Activated CD4-positive, alpha-beta T cell treated with anti-CD3 and anti-CD28 coated beads for 1 hour (primary cell): ENCODE data around the gene LRP11.
"Not testable (repeated sequence)": the region's sequence is repeated elsewhere in the genome, so short reads cannot be mapped to it uniquely, and the experiment has no call there.

Experiments used
- DNase-seq: peaks from one replicate; pipeline ENCODE4 v3.0.0-alpha.2; 2020

Gene LRP11

GRCh38 chr6:149863698-149864577 is at the start of gene LRP11:
Gene LRP11 (minus strand): TSS chr6:149864359. CDS start chr6:149864020, 339 bp downstream.
- peak; percentile 75 for DNase-seq

- no peak for DNase-seq
Observed at GRCh38 chr6:149913540-149914240, 49.5 kb upstream of the LRP11 start.

- DNase-seq, result no peak
Observed at GRCh38 chr6:149913085-149913484, 48.9 kb upstream of the LRP11 start.

- DNase-seq, result not testable (repeated sequence)
Observed at GRCh38 chr6:149912680-149913079, 48.5 kb upstream of the LRP11 start.

DNA sequence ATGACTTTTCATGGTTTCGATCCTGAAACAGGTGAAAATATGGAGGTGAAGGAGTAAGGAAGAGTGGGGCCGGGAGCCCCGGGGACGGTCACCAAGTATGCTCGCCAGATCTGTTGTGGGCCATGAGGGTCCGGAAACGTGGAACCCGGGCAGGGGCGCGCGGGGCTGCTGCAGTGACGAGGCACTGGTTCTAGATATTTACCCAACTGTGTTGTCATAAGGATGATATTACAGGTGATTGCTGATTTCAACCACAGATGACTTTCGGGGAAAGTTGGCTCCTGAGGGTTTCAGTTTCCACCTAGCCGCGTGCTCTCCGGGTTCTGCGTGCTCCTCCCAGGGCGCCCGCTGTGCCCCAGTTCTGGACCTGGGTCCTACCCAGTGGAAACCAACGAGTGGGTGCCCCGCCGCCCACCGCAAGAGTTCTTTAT is 46.6 kb upstream of the LRP11 start:
- no peak for DNase-seq

- DNase-seq, result no peak
Observed at GRCh38 chr6:149909701-149910470, 45.7 kb upstream of the LRP11 start.

DNA sequence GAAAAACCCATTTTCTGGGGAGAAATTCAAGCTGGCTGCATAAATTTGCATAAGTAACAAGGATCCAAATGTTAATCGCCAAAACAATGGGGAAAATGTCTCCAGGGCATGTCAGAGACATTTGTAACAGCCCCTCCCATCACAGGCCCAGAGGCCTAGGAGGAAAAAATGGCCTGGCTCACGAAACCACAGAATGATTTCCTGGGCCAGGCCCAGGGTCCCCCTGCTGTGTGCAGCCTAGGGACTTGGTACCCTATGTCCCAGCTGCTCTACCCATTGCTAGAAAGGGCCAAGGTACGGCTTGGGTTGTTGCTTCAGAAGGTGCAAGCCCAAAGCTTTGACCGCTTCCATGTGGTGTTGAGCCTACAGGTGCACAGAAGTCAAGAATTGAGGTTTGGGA is 44.3 kb upstream of the LRP11 start:
- not testable (repeated sequence) for DNase-seq

DNA sequence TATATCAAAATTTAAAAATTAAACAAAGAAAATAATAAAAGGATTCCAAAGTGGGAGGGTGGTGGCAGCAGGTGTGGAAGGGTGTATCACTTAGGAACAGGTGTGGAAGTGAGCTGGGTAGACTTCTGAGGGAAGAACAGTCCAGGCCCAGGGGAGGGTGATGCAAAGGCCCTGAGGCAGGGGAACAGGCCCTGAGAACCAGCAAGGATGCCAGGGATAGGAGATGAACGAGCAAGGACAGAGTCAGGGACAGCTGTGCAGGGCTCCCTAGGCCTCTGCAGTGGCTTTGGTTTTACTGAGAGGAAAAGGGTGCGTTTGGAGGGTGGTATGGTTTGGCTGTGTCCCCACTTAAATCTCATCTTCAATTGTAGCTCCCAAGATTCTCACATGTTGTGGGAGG is 43.2 kb upstream of the LRP11 start:
- DNase-seq, result no peak

DNA sequence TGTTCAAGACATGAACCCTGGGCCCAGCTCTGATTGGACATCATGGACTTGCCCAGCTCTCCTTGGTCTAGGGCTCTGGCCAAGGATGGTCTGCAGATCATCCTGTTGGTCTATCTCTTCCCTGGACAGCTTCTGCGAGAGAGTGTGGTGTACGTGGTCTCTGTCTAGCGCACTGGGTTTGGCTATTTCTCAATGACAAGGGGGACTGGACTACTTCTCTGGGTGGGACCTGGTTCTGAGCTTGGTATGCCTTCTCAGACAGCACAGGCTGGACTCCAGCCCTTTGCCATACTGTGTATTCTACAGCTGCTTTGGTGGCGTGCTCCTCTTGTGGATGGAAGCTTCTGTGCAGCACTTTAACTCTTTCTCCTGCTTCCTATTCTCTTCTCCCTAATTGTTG is 42.2 kb upstream of the LRP11 start:
- no peak for DNase-seq

DNA sequence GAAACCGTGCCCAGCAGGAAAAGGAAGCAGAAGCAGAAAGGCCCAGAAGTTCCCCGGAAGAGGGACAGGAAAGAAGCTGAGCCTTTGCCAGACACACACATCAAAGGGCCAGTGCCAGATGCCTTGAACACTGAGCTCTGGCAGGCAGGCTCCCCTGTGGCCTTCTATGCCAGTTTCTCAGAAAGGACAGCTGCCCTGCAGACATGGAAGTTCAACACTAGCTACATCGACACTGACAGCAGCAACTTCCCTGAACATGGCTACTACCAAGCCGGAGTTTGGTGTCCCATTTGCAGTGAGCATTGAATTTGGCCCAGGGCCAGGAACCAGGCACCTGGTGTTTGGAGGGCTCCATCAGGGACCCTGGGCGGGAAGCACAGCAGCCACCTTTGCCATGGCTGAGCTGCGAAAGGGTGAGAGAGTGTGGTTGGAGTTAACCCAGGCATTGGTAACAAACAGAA is 41.8 kb upstream of the LRP11 start:
- DNase-seq, result no peak

DNA sequence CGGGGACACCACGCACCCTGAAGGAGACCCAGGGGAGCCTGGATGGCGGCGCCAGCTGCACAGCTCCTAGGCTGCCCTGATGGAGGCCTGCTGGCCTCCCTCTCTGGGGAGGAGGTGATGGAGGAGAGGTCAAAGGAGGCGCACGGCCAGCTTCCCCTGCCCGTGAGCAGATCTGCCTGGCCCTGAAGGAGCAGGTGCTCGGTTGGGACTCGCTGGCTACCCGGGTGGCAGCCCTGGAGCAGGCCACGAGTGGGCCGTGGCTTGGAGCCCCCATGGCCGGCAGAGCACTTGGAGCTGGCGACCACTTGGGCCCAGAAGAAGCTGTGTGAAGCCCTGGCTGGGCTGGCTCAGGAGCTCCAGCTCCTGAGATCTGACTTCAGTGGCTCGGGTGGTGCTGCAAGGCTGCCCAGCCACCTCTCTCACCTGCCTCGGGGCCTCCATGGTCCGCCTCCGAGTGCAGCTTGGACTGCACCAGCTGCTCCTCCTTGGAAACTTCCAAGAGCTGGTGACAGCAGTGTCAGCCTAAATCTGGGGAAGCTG is 41.3 kb upstream of the LRP11 start:
- no peak for DNase-seq

DNA sequence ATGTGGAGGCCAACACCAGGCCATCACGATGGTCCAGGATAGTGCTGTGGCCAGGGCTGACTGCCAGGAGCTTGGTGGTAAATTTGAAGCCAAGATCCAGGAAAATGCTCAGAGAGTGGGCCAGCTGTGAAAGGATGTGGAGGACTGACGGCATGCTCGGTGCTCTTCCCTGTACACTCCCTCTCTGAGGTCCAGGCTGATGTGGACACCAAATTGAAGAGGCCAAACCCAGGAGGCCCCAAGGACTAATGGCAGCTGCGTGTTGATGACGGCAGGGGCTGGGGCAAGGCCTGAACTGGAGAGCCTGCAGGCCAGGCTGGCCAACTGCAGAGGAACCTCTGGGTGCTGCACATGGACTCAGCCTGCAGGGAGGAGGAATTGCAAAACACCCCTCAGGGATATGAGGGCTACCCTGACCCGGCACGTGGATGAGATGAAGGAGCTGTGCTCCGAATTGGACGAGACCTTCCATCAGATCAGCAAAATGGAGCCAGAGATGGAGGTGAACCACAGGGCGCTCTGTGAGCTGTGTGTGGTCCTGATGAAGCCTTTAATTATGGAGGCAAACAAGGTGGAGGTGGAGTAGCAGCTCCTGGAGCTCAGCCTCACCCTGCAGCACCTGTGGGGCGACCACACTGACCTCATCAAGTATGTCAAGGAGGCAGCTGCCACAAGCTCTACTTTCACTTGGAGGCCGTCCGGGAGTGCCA is 40.7 kb upstream of the LRP11 start:
- no peak for DNase-seq

GRCh38 chr6:149903938-149904611 is 39.9 kb upstream of the LRP11 start:
- DNase-seq, result no peak

DNA sequence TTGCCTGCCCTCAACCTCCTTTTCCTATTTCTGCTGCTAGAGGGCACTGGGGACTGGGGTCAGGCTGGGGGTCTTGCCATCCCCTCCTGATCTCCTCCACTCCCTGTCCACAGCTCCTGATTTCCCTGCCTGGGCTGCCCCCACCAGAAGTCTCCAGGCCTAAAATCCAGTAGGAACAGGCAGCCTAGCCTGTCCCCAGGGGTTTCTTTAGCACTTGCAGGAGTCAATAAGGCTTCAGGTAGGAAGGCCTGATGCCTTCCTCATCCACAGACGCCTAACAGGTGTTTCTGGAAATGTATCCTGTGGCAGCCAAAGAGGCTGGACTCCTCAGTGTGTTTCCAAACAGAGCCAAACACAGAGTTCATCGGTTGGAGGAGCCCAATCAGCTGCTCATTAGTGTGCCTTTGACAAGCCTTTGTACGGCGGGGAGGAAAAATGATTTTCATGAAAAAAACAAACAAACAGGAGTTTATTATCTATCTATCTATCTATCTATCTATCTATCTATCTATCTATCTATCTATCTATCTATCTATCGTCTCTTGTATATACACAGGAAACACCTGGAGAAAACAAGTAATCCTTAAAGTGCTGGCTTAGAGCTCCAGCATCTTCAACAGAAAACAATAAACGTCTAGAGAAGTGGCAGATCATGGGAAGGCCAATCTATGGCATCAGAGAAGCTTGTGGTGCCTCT is 37.4 kb upstream of the LRP11 start:
- DNase-seq, result no peak

DNA sequence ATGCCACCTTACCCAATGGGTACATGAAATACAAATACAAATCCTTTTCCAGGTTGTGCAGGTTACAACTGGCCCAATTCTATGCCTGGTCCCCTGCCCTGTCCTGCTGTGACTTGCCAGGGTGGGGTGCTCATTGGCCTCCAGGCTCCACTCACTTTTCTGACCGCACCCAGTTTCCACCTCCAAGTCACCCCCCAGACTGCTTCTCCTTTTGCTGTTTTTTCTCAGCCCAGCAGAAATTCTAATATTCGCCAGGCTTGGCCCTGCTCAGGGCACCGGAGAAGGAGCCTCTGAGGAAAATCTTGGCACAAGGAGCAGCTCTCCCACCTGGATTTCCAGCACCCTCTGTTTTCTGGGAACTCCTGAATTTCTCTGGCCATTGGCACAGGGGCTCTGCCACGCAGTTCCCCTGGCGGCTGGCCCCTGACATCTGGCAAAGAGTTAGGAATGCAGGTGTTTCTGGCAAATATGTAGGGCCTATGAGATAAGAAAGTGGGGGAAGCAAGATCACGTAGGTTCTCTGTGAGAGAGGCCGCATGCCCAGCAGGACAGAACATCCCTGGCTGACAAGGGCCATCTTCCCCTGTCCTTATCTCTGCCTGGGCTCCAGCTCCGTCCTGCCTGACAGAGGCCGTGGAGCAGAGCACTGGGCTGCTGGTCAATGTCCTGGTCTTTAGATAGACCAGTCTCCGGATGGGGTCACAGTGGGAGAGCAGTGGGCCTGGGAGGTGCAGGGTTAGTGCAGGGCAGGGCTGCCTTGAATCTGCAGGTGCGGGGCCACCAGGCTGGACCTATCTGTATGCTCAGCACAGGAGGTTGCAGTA is 36.7 kb upstream of the LRP11 start:
- DNase-seq, result no peak

GRCh38 chr6:149899926-149900619 is 35.9 kb upstream of the LRP11 start:
- no peak for DNase-seq

DNA sequence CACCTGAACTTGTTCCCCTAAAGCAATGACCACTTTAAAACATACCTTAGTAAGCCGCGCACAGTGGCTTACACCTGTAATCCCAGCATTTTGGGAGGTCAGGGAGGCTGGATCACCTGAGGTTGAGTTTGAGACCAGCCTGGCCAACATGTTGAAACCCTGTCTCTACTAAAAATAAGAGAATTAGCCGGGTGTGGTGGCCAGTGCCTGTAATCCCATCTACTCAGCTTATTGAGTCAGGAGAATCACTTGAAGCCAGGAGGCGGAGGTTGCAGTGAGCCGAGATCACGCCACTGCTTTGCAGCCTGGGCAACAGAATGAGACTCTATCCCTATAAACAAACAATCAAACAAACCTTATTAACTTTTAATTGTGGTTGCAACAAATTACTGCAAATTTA is 35.3 kb upstream of the LRP11 start:
- no peak for DNase-seq

DNA sequence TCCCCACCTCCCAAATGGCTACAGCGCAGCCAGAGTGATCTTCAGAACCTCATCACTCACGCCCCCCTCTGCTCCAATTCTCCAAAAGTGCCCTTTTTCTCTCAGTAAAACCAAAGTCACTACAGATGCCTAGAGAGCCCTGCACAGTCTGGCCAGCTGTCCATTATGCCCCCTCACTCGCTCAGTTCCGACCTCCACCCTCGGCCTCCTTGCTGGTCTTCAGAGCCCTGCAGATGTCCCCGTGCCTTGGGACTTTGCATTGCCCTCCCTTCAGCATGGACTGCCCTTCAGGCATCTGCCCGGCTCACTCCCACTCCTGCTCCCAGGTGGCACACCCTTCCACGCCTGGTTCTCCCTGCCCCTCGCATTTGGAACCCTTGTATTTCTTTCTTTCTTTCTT is 34.8 kb upstream of the LRP11 start:
- DNase-seq, result no peak
